CD4-positive, alpha-beta T cell treated with Interleukin-6 for 4 hours (primary cell): Measurements from ENCODE around the gene STXBP1.
A peak's percentile ranks its signal among the peaks of the same experiment; 100 is the strongest.

Experiments used
- DNase-seq: peaks from one replicate; pipeline ENCODE4 v3.0.0-alpha.2; 2020; ENCODE audit warnings: mixed read lengths

Gene STXBP1

DNA sequence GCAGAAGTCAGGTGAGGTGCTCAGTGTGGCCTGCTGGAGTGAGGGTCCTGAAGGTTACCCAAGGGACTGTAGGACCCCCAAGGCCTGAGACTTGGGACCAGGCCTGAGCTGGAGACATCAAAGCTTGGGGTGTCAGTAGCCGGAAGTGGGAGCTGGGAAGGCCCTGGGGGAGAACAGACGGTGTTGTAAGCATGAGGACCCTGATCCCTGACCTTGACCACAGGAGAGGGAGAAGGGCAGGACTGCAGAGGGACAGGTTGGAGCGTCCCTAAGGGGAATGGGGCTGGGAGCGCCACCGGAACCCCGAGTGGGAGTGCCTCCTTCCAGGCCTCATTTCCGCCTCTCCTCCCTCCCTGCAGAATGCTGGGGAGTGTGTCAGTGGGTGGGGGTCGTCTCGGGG, 104.3 kb downstream of the STXBP1 start:
- no peak for DNase-seq

DNA sequence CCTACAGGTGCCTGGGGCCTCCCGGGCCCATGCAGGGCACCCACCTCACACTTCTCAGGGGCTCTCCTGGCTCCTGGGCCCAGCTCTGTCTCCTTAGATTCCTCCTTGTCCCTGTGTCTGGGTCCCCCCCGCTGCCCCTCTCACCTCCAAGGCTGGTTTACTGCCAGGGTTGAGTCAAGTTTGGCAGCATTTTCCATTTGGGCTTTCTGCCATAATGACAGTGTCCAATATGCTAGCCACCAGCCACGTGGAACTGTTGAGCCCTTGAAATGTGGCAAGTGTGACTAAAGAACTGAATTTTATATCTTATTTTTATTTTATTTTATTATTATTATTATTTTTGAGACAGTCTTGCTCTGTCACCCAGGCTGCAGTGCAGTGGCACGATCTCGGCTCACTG, 105.7 kb downstream of the STXBP1 start:
- no peak for DNase-seq

DNA sequence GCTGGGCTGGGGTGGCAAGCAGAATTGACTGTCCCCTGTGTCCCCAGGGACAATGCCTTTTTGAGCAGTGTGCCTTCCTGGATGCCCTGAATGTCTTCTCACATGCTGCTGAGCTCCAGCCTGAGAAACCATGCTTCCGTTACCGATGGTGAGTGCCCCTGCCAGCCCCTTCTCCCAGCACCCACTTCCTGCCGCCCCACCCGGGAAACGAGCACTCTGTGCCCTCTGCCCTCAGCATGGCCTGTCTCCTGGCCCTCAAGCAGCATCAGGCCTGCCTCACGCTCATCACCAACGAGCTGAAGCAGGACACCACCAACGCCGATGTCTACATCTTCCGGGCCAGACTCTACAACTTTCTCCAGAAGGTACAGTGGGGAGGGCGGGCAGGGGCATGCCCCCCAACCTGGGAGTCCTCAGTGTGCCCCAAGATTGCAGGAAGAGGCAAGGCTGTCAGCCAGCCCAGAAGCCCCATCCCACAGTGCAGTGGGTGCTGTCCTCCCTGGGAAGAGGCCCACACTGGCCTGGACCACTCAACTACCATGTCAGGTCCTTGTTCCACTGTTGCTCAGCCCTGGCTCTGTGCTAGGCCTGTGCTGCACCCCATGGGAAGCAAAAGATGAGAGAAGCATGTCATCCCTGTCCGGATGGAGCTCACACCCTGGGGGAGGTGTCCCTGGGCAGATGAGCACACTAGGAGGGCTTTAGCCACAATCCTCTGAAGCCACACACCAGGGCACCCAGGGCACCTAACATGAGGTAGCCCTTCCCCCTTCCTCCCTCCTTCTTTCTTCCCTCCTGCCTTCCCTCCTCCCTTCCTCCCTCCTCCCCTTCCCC, 108.2 kb downstream of the STXBP1 start:
- DNase-seq, result peak; percentile 55

DNA sequence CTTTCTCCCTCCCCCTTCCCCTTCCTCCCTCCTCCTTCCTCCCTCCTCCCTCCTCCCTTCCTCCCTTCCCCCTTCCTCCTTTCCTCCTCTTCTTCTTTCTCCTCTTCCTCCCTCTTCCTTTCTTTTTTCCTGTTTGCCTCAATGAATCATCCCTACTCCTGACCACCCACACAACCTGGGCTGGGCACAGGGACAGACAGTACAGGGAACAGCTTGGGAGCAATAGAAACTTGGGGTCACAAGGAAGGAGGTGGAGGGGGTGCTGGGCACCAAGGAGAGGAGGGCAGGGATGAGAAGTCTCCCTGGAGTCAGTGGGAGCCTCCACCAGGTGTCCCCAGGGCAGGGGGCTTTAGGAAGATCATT, 108.8 kb downstream of the STXBP1 start:
- DNase-seq, result no peak

DNA sequence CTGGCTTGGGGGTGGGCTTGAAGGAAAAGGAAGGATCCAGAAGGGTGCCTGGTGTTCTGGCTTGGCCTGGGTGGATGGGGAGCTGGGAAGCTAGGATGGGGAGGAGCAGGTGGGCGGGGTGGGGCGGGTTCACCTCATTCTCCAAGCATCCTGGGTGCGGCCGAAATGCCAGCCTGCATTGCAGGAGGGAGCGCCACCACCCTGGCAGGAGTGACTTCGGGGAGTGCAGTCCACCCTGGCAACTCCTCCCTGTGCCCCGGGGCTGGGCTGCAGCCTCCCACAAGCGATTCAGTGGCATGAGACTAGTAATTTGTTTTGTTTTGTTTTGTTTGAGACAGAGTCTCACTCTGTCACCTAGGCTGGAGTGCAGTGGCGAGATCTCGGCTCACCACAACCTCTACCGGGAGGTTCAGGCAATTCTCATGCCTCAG, 109.3 kb downstream of the STXBP1 start:
- DNase-seq, result no peak

DNA sequence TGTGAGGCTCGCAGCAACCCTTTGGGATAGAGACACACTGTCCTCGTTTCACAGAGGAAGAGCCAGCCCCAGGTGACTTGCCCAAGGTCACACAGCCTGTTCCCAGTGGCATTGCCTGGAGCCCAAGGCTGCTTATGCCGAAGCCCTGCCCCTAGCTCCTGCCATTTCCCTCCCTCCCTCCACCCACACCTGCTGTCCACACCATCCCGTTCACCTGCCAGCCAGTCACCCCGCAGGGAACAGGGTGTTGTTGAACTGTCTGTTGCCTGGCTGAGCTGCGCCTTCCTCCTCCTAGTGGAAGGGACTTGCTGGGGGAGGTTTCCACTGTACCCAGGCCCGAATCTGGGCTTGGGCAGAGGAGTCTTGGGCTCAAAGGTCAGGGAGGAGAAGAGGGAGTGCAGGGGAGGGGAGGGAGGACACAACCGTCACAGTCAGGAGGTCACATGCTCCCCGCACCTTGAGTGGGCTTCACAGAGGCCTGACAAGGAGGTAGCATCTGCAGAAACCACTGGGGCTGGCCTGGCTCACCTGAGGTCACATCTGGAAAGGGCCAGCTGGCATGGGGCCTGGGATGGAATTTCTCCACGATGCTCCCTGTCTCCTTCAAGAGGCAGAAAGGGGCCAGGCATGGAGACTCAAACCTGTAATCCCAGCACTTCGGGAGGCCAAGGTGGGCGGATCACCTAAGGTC, 110.1 kb downstream of the STXBP1 start:
- DNase-seq, result no peak

DNA sequence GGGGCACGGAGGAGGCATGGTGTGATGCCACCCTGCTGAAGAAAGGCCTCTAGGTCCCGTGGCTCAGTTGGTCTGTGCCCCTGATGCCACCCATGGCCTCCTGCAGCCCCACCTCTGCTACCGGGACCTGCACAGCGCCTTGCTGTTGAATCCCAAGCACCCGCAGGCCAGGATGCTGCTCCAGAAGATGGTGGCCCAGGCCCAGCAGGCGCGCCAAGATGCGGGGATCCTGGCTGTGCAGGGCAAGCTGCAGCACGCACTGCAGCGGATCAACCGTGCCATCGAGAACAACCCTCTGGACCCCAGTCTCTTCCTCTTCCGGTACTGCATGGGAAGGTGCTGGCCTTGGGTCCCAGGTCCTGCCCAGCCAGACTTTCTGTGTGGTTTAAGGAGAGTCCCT, 110.9 kb downstream of the STXBP1 start:
- no peak for DNase-seq

DNA sequence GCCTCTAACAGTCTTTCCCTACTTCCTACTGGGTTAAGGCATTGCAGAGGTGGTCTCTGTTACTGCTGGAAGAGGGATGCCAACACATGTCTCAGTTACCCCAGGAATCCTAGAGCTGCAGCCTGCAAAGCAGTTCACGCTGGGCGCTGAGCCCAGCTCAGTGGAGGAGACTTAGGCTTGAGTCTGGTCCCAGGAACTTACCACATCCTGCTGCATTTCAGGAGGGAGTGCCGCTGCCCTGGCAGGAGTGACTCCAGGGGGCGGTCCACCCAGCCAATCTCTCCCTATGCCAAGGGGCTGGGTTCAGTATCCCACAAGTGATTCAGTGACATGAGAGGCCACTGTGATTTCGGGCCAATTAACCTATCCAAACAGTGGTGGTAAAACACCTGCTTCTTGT, 111.4 kb downstream of the STXBP1 start:
- no peak for DNase-seq

DNA sequence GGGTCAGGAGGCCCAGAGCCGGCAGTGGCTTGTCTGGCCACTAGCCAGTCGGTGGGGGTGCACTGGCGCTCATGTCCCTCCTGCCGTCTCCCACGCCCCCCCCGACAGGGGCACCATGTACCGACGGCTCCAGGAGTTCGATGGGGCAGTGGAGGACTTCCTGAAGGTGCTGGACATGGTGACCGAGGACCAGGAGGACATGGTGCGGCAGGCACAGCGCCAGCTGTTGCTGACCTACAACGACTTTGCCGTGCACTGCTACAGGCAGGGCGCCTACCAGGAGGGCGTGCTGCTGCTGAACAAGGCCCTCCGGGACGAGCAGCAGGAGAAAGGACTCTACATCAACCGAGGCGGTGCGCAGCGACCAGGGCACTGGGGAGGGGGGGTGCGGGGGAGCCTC, 111.9 kb downstream of the STXBP1 start:
- no peak for DNase-seq

DNA sequence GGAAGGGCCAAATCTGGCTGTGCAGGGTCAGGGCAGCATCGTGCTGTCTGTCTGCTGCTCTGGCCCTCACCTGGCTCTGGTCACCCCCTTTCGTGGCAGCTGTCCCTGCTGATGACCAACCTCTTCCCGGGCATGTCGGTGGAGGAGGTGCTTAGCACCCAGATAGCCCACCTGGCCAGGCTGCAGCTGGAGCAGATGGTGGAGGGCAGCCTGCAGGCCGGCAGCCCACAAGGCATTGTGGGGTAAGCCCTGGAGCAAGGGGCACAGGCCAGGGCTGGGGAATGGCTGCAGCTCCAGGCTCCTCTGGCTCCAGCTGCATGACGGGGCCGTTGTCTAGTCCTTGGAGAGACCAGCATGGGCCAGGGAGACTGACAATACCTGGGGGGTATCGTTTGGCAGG, 114.8 kb downstream of the STXBP1 start:
- DNase-seq, result no peak

DNA sequence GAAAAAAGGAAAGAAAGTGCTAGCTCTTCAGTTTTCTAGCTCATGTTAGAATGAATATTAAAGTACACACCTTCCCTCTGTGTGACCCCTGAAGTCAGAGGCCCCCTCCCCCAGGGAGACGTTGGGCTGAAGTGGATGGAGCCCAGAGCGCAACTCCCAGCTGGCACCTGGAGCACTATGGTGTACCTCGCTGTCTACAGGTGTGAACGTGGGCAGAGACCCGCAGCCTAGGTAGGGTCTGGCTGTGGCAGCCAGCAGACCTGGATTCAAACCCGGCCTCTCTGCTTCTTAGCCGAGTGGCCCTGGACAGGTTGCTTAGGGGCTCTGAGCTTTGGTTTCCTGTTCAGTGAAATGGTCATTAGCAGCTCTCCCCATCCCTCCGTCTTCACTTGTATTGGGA, 116.7 kb downstream of the STXBP1 start:
- no peak for DNase-seq

DNA sequence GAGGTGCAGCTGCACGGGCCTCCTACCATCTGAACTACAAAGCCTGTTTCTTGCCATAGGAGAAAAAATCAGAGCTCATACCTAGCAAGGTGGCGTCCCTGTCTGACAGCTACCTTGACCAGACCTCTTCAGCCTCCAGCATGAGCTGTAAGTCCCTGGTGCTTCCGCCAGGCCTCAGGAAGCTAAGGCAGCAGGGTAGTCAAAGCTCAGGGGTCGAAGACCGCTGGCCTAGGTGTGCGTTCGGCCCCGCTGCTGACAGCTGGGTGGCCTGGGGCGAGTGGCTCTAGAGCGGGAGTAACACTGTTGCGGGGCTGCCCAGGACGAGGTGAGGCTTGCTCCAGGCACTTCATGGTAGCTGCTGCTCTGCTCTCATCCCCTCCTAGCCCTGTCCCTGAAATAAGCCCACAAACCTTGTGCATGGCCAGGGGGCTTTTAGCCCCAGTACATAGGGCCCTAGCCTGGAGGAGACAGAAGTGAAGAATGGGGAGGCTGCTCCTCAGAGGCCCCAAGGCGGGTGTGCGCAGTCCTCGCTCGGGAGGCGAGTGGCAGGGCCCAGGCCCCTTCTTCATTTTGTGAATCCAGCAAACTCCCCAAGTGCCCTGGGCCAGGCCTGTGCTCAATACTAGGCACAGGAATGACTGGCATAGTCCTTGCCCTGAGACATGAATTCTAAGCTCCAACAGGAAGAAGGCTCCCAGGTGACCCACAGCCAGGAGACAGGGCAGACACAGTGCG, 117.6 kb downstream of the STXBP1 start:
- DNase-seq, result no peak

DNA sequence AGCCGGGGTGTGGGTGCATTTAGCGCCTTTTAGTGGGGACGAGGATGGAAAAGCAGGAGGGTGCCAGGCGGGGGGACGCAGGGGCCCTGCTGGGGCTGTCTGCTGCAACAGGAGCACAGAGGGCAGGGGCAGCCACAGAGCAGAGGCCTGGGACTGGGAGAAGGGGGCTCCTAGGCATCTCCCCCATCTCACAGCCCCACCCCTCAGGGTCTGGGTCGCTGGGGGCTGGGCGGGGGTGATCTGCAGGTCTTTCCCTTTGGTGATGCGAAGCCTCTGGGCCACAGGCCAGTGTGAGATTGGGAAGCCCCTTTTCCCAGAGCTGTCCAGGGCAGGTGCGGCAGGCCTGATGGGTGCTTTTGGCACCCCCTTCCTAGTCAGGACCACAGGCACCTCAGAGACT, 118.2 kb downstream of the STXBP1 start:
- no peak for DNase-seq

DNA sequence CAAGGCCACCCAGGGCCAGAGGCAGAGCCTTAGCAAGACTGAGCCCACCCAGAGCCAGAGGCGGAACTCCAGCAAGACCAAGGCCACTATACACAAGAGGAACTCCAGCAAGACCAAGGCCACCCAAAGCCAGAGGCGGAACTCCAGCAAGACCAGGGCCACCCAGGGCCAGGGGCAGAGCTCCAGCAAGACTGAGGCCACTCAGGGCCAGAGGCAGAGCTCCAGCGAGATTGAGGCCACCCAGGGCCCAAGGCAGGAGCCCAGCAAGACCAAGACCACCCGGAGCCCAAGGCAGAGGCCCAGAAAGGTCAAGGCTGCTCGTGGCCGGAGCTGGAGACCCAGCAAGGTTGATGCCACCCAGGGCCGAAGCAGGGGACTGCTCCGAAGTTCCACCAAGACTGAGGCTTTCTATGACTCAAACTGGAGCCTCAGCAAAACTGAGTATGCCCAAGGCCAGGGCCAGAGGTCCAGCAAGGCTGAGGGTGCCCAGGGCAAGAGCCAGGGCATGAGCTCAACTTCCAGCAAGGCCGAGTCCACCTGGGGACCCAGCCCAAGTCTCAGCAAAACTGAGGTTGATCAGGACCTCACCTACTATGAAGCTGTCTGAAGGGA, 118.8 kb downstream of the STXBP1 start:
- DNase-seq, result no peak

DNA sequence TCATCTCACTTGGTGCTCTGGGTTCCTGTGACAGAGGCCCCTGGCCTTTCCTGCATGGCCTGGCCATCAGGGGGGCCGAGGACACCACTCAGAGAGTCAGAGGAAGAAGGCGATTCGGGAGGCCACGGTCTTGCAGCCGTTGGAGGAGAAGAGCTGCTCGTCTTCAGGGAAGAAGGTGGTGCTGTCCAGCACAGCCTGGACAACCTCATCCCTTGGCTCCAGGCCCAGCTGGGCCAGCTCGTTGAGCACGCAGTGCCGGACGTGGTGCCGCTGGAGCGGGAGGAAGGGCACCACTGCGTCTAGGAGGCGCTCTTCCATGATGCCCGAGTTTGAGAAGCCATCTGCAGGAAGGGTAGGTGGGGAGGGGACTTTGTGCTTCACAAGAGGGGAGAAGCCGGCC, 119.9 kb downstream of the STXBP1 start:
- DNase-seq, result no peak

DNA sequence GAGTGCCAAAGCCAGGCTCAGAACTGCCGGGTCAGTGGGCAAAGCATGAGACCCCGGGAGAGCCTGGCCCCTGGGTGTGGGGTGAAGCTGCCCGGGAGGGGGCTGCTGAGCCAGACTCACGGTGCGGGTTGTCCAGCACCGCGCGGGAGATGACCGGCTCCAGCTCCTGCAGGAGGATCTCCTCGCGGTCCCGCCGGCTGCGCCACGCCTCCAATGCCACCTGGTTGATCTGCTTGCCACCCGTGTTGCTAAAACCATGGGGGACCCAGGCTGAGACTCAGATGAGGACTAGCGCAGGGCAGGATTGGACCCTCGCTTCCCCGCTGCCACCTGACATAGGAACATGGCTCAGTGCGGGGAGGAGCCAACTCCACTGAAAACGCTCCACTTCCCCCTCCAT, 120.4 kb downstream of the STXBP1 start:
- DNase-seq, result no peak

DNA sequence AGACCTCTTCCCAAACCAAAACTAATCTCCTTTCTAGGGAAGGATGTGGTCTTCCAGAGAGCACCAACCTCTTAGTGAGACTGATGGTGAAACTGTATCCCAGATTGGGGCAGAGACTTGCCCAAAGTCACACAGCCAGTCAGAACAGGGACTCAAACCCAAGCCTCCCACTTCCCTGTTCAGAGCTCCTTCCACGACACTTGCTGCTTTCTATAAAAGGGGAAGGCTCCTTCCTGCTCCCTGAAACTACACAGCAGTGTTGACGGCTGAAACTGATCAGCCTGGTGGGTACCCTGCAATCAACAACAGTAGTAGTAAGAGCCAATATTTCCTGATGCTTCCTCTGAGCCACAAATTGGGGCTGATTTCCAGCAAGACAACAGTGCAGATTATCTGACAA, 121.5 kb downstream of the STXBP1 start:
- DNase-seq, result no peak

DNA sequence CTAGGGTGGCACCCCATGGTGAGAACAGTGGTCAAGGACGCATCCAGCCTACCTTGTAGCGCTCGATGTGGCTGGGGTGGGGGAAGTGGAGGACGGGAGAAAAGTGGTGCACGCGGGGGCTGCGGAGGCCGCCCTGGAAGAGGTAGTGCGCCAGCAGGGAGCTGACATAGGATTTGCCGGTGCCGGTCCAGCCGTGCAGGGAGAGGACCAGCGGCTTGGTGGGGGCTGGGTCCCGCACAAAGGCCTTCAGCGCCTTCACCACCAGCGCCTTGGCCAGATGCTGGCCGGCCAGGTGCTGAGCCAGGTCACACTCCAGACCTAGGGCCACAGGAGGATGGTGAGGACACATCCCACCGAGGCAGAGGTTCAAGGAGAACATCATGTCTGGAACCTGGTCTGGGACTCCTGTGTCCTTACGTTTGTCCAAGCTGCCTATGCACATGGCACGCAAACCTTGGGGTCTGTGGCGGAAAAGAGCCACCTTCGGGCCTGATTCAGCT, 122.2 kb downstream of the STXBP1 start:
- DNase-seq, result no peak

DNA sequence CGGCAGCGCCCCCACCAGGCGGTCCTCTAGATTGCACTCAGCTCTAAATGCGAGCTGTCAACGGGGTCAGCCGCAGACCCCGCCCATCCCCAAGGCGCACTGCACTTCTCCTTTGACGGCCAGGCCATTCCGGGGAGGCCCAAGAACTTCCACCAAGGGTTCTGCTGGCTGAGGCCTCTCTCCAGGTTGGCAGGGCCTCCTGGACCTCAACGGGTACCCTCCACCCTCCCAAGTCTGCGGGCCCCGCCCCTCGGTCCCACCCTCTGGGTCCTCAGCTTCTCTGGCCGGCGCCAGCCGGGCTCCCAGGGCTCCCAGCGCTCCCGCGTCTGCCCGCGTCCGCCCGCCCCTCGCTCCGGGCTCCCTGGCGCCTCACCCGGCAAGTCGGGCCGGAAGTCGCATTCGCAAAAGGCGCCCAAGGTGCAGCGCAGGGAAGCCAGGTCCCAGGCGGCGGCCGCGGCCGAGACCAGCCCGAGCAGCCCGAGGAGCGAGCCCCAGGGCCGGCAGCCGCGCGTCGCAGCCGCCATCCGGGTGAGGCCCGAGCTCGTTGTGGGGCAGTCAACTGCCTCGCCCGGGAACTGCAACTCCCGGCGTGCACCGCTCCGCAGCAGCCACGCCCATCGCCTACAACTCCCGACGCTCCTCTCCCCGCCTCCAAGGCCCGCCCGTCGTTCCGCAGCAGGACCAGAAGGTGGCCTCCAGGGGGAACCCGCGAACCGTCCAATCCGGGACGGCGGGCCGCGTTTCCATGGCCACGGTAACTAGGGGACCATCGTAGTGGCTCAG, 122.9 kb downstream of the STXBP1 start, which contains the start of gene TOR2A:
TSS of gene TOR2A (minus strand) at position 548 of the 783 bp plus-strand sequence. CDS start at position 524, 24 bp downstream.
- peak; percentile 99 for DNase-seq

DNA sequence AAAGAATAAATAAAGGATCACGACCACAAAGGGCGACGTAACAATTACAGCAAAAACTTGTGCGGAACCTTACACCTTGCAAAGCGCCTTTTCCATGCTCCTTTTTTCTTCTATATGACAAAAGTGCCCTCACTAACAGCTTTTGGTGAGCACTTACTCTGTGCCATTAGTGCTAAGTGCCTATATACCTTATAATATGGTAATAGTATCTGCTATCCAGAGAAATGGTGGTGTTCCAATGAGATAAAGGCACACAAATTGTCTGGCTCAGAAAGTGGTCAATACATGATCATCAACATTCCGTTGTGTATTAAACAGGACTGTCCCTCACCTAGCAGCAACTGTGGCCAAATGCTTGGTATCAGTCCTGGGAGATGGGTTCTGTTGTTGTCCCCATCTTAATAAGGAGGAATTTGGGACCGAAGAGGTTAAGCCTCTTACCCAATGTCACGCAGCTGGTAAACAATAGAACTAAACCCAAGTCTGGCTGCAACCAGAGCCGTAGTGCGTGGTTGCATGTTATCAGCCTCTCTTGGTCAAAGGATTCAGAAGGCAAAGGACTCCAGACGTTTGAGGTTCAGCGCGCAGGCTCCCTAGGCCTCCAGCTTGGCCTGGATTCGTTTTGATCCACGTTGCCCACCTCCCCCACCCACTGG, 123.6 kb downstream of the STXBP1 start:
- DNase-seq, result no peak

DNA sequence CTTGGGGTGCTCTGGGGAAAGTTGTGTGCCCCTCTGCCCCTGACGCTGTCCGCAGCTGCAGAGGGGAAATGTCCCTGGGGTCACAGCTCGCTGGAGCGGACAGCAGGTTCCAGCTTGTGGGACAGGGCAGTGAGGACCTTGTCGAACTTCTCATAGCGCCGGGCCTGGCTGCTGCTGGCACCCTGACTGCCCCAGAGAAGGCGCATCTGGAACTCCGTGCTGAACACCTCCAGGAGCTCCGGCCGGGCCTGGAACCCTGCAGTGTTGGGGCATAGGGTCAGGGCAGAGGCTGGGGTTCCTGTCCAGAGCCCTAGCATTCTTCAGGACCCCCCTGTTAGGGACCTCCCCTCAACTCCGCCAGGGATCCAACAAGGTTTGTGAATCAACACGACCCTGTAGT, 126.6 kb downstream of the STXBP1 start:
- DNase-seq, result no peak
